ENCODE data around the gene LINGO4. TPM values are rescaled to one million over a fixed set of nuclear protein-coding genes. Genes with fewer than 3 reads are reported as not detected.
A peak's percentile ranks its signal among the peaks of the same experiment; 100 is the strongest.

LINGO4 gene
- total RNA-seq, 1 donor from 2014 or later = not detected

DNA sequence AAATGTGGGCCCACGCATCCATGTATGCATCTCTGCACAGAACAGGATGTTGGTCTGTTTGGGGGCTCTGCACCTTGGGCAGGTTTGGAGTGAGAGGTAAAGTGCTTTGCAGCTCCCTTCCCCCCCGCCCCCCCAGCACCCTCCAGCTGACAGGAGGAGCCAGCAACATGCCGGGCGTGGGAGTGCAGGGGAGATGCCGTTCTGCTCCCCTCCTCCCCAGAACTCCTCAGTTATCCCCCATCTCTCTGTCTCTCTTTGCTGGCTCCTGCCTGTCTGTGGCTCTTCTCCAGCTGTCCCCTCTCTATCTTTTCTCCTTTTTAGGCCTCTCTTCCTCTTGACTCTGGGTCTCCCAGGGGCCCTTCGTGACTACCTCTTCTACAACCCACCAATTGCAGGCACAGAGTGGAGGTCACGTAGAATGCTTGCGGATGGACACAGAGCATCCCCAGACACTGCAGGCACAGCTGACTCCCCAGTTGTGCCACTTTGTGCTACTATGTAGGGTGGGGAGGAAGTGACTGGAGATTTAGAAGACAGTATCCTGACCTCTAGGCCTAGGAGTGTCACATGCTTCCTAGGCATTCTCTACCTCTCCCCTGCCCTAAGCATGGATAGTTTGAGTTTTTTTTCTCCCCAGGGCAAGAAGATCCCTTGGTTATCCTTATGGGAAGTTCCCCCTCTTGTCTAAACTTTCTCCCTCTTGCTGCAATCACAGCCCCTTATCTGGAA is 28.1 kb upstream of the LINGO4 start:
- no peak for DNase-seq (ENCODE audit: low read depth)

DNA sequence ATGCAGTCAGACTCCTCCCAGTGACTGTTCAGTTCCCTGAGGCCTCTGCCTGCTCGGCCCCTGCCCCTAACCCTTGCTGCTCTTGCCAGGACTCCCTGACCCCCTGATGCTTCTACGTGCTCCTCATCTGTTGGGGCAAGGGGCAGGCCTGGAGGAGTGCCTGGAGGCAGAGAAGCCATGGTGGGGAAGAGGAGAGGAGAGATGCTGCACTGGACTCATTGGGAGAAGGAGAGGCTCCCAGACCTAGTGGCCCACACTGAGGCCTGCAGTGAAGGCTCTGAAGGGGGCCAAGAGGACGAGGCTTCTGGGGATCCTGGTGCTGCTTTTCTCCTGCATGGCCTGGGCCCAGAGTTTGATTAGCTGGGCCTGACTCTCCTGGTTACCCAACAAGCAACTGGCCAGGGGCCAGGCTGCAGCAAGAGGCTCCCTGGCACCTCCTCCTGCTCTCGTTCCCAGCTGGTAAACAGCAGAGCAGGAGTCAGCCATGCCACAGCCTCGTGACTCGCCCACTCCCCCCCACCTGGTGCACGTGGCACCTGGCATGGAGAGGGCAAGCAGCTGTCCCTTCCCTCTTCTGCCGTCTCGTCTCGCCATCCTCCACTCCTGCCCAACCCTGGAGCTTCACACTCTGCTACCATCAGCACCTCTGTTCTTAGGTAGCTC is 27.2 kb upstream of the LINGO4 start:
- DNase-seq (ENCODE audit: low read depth) = peak; percentile 88

DNA sequence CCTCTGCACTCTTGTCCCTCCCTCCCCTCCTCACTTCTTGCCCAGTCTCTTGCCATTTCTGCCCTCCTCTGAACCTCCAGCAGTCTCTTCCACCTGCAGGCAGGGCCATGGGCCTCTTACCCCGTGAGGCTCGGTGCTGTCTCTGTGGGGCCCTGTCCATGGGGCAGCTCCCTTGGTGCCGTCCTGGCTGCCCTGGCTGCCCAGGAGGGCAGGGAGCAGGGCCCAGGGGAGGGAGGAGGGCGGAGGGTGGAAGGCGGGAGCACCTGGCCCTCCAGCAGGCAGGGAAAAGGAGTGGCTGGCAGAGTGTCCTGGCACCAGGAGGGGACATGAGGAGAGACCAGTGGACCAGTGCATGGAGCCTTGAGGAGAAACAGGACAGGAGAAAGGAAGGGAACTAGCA is 26.4 kb upstream of the LINGO4 start, which contains the start of gene RORC:
Gene RORC (minus strand): TSS at position 198 of the 400 bp plus-strand sequence. CDS start 38 bp downstream, at position 160.
- DNase-seq (ENCODE audit: low read depth) = no peak

DNA sequence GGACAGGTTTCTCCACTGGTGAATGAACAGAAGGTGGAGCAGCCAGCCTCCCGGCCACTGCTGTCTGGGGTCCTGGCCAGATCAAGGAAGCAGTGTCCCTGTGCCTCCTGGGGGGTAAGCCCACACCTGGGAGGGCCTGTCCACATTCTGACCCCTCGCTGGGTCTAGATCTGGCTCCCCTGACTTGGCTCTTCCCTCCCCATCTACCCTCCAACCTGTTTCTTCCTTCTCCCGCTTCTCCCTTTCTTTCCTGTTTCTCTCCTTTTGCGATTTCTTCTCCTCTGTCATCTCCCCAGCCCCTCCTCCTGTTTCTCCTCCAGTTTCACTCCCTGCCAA is 26.0 kb upstream of the LINGO4 start:
- DNase-seq (ENCODE audit: low read depth) = no peak

DNA sequence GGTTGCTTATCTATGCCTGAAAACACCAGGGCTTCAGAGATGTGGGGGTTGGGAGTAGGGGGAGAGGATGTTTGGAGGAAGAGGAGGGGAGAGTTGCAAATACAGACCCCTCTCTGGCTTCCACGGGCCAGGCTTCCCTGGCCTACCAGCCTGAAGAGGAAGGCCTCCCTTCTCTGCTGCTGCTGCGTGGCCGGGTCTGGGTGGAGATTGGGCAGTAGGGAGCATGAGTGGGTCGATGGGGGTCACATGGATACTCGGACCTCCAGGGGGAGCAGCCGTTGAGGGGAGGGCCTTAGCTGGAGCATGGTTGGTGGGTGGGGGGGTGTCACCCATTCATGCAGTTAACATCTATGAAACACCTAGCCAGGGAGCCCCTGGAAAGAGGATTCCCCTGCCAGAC is 24.8 kb upstream of the LINGO4 start:
- DNase-seq (ENCODE audit: low read depth) = no peak

- no peak for DNase-seq (ENCODE audit: low read depth)
These were observed 24.3 kb upstream of the LINGO4 start for GRCh38 chr1:151829352-151830046.

DNA sequence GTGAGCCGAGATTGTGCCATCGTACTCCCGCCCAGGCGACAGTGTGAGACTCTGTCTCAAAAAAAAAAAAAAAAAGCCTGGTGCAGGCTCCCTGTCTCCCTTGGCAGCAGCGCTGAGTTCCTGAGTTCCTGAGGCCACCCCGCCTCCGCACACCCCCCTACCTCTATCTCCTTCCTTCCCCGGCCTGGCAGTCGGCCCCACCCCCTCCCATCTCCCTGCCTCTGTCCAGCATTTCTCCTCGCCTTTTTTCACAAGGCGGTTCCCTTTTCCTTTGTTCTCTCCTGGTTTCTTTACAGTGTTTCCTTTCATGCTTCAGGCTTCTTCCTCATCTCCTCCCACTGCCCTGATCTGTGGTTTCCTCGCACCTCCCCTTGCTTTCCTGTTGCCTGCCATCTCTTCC is 23.7 kb upstream of the LINGO4 start:
- DNase-seq (ENCODE audit: low read depth) = peak; percentile 32

GRCh38 chr1:151827853-151828252 is 22.6 kb upstream of the LINGO4 start:
- DNase-seq (ENCODE audit: low read depth) = no peak

- no peak for DNase-seq (ENCODE audit: low read depth)
These were observed 20.8 kb upstream of the LINGO4 start for GRCh38 chr1:151825751-151826660.

- DNase-seq (ENCODE audit: low read depth) = peak; percentile 38
These were observed 20.0 kb upstream of the LINGO4 start for GRCh38 chr1:151825204-151825603.

GRCh38 chr1:151823175-151823574 is 18.0 kb upstream of the LINGO4 start:
- no peak for DNase-seq (ENCODE audit: low read depth)

- no peak for DNase-seq (ENCODE audit: low read depth)
These were observed 17.2 kb upstream of the LINGO4 start for GRCh38 chr1:151822404-151822803.

- DNase-seq (ENCODE audit: low read depth) = no peak
These were observed 15.7 kb upstream of the LINGO4 start for GRCh38 chr1:151820940-151821339.

GRCh38 chr1:151819976-151820623 is 14.9 kb upstream of the LINGO4 start:
- DNase-seq (ENCODE audit: low read depth) = no peak

- DNase-seq (ENCODE audit: low read depth) = no peak
These were observed 14.1 kb upstream of the LINGO4 start for GRCh38 chr1:151819227-151819835.

DNA sequence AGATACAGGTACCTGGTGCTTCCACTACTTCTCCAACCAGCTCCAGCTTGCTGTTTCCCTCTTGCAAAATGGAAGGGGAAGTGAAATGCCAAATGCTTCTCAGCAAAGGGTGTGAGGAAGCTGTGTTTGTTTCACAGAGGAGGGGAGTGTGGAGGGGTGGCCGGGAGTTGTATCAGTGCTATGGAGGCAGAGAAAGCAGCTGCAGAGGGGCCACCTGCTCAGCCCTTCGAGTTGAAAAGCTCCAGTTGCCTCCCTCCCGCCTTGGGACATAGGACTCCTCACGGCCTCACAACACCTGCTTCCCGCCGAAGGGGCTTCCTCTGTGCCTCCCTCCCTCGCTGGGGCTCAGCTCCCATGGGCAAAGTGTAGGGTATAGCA is 12.1 kb upstream of the LINGO4 start:
- DNase-seq (ENCODE audit: low read depth) = no peak

- no peak for DNase-seq (ENCODE audit: low read depth)
These were observed 11.5 kb upstream of the LINGO4 start for GRCh38 chr1:151816548-151817352.

- DNase-seq (ENCODE audit: low read depth) = no peak
These were observed 10.6 kb upstream of the LINGO4 start for GRCh38 chr1:151815716-151816327.

DNA sequence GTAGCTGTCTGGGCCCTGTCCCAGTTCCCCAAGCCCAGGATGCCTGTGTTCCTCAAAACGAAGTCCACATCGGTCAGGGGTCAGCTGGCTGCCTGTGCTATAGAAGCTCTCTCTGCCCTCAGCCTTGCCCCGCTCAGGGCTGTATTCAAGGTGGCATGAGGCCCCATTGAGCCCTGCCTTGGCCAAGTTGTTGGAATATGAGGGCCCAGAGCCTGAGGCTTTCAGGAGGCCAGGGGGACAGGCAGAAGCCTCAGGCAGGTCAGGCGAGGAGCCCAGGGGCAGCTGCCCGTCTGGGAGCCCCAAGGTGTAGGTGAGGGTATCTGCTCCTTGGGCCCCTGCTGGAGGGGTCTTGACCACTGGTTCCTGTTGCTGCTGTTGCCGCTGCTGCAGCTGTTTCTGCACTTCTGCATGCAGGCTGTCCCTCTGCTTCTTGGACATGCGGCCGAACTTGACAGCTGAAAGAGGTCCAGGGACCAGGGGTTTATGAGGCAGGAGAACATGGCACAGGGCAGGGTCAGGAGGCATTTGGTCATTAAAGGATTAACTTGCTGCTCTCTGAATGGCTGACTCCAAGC is 9.8 kb upstream of the LINGO4 start:
- no peak for DNase-seq (ENCODE audit: low read depth)
